C1 segment of cervical spinal cord (tissue), 14 donors: ENCODE measurements around the gene DMD.
"Not testable (repeated sequence)": the region's sequence is repeated elsewhere in the genome, so short reads cannot be mapped to it uniquely, and the experiment has no call there.

Source experiments
- DNase-seq, 14 donors: peaks; one replicate each; lab custom pipeline; 2025; lab: John Stamatoyannopoulos, UW

Gene DMD

DNA sequence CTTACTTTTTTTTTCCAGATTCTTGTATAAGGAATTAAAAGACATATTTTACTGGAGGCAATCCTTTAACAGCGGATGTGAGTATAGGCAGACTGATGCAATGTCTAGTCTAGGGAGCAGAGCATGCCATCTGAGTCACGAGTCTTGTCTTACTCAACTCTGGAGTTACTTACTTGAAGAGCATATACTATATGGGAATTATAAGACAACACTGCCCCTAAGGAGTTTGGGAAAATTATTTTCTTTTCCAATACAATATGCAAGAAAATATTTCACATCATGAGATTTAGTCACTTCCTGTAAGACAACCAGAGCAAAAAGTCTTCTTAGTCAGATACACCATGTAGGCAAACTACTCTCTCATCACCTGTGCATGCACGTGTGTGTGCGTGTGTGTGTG lies 1602.2 kb downstream of the DMD start:
- no peak for DNase-seq

DNA sequence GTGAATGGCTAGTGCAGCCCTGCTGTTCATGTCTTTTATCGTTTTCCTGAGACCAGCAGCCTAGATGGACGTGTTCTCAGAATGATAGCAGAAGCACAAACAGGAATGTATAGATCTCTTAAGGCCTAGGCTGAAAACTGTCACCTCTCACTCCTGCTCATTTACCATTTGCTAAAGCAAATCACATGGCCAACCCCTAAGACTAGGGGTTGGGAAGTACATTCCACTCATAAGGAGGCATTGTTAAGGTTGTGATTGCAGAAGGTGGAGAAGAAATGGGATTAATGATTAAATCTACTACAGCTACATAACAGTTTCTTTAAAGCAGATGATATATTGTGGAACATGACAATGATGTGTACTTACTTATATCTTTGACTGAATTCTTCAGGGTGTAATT lies 1602.7 kb downstream of the DMD start:
- DNase-seq, result no peak

DNA sequence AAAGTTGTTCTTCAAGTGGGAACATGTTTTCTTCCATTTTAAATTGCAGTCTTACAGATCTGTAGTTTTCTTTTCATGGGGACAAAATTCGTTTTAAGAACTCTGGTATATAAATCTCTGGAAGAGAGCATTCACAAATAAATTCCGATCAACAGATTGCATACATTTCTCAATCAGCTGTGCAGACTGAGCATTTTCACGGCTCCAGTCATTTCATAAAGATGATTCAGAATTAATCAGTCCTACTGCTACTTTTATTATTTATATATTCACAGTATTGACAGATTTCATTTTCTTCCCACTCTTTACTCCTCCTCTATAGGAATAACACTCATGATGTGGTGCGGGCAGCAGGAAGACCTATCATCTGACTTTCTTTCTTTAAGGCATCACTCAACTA lies 1604.6 kb downstream of the DMD start:
- DNase-seq, result no peak

DNA sequence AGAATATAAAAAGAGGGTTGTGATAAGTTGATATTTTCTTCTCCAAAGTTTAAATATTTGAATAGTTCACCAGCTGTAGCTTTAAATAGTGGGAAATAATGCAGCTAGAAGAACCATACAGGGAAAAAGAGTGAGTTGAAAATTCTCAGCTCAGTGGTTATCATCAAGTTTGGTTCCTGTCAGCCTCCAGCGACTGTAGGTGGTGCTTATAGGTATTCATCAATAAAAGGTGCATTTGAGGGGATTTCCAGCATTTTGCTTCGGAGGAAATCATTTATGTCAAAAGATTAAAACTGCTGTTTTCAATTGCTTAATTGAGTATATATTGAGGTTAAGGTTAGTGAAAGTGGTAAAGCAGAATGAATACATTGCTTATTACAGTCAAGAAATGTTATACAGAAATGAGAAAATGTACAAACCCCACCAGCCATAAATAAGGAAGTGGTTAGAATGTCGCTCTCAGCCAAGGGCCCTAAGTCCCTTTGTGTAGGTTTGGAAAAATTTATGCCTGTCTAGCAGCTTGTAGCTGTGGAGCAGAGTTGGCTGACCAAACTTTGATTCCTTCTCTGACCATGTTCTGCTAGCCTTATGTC lies 1606.6 kb downstream of the DMD start:
- no peak for DNase-seq

DNA sequence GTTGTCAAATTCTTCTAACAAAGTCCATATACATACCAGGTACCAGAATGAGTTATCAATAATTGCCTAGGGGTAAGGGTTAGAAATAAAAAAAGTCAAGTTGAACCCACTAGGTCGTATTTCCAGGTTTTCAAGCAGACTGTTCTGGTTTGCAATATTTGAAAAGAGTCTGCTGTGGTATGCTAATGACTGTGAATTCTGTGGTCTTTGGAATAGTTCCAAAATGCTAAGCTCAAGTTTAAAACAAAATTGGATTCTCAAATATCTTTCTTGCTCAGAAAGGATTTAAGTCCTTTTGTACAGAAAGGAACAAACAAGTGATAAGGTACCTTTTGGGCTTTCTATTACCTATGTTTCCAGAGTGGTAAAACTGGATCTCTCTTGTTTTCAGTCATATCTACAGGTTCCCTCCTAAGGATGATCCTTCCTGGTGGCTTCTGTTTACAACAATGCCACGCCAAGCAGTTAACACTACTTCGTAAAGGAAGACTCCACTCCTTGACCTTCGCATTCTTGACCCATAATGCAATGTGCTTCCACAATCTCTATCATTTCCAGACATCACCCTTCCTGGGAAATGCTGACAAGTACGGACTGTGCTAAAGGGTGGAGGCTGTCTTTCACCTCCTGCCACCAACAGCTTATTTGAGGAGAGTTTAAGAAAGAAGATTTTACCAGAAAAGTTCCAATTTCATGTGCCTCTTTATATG lies 1607.8 kb downstream of the DMD start:
- no peak for DNase-seq

DNA sequence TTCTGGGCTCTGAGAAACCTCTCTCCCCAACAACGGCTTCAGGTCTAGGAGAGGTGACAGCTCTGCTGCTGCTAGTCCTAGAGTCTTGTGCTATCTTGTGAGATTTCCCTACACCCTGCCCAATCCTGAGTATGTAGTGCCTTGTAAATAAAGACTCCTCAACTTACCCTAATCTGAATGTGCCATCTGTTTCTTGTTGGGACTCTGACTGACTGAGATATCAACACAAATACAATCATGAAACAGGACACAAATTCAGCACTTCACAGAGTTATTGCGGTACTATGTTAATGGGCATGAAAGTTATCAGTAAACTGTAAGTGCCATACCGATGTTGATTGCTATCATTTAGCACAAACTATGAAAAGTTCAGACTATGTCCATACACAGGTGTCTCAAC lies 1610.5 kb downstream of the DMD start:
- no peak for DNase-seq

DNA sequence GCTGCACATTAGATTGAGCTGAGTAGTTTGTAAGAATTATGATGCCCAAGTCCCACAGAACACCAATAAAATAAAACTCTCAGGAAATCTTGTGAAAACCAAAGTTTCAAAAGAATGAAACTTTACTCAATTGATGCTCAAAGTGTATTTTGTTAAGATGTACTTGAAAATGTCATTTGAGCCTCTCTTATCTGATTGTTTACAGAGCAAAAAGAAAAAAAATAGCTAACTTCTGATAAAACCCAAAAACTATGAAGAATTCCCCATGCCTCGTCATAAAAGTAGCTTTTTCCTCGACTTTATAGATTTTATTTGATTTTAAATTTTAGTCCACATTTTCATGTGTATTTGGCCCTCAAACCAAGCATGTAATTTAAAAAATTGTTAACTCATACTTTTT lies 1618.0 kb downstream of the DMD start:
- no peak for DNase-seq

DNA sequence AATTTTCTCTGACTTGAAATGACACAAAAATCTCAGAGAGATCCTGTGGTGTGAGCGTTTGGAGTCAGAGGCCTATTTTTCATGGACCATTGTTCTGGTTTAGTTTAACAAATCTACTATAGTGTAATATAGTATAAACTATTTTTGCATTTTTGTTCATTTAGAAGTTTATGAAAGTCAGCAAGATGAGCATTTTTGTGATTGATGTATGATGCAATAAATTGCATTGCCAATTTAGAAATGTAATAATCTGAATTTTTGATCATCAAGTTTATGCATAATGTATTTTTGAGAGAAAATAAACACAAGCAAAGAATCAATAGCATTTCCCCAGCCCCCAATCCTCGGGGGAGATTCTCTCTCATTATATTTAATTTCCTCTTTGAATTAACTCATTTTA lies 1620.0 kb downstream of the DMD start:
- DNase-seq, result no peak

DNA sequence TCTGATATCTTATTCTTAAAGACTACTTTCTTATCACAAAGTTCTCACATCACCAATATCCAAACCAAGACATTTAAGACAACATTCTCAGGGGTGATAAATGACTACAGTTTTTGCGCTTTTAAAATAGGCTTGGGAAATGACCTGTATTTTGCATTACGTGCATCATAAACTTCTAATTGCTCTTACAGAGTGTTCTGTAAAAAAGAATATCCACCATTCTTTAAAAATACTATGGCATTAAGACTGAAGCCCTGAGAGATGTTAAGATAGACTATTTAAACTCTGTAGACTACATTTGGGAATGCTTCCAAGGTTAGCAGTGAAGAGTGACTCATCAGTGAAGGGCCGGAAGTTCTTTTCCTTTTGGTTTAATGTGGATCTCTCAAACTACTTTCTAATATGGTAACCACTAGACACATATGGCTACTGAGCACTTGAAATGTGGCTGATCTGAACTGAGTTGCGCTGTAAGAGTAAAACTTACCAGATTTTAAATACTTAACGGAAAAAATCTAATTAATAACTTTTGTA lies 1620.7 kb downstream of the DMD start:
- no peak for DNase-seq

DNA sequence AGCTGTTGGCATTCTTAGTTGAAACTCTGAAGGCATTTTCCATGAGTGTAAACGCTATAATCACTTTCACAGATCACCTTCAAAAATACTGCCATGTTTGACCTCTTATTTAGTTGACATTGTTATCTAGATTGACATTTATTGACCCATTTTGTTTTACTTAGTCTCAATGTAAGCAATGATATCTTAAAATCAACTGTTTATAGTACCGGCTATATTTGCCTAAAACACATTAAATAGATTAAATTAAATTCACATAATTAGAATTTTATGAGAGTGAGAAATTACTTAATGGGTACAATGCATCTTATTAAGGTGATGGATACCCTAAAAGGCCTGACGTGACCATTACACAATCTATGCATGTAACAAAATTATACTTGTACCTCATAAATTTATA lies 1621.8 kb downstream of the DMD start:
- no peak for DNase-seq

DNA sequence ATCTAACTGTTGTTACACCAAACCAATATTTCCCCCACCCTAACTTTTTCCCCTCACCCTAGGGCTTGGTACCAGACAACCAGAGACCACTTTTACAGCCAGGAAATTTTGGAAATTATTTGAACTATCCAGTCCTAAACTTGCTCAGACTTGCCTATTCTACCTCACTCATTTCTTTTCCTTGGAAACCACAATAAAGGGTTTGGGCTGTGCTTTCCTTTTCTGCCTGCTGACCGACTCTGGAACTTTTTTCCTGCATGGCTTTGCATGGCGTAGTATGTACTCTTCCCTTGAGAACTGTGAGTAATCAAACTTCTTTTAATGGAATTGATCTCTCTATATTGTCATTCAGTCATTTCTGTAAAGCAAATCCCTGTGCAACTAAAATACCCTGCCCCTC lies 1623.0 kb downstream of the DMD start:
- no peak for DNase-seq

DNA sequence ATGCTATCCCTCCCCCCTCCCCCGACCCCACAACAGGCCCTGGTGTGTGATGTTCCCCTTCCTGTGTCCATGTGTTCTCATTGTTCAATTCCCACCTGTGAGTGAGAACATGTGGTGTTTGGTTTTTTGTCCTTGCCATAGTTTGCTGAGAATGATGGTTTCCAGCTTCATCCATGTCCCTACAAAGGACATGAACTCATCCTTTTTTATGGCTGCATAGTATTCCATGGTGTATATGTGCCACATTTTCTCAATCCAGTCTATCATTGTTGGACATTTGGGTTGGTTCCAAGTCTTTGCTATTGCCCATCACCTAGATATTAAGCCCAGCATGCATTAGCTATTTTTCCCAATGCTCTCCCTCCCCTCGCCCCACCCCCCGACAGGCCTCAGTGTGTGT lies 1627.5 kb downstream of the DMD start:
- DNase-seq, result not testable (repeated sequence)

DNA sequence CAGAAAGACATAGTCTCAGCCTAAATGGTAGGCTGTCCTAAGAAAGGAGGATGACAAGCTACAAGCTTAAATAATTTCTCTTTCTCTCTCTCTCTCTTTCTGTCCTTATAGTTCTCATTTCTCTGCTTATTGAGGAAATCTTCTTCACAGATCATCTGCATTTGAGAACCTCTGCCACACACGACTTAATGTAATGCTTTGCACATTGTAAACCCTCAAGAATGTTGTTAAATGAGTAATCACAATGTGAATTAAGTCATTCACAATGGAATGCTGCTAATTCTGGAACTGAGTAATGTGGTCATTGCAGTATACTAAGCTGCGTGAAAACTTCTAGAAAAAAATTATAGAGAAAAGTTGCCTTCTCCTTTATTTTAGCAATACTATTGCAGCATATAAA lies 1630.6 kb downstream of the DMD start:
- DNase-seq, result no peak

DNA sequence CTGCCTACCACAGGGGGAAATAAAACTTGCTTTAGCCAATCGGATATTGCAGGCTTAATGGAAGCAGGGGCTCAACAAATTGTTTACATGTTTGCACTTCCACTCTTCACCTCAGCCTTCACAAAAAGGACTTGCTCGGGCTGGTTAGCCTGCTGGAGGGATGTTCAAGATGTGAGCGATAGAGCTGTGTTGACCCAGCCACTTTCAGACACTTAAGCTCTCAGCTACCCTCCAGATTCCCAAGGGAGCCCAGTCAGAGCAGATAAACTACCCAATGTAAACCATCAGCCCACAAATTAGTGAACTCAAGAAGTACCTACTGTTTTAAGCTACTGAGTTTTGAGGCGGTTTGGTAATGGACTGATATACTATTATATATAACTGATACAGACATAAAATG lies 1631.1 kb downstream of the DMD start:
- no peak for DNase-seq

DNA sequence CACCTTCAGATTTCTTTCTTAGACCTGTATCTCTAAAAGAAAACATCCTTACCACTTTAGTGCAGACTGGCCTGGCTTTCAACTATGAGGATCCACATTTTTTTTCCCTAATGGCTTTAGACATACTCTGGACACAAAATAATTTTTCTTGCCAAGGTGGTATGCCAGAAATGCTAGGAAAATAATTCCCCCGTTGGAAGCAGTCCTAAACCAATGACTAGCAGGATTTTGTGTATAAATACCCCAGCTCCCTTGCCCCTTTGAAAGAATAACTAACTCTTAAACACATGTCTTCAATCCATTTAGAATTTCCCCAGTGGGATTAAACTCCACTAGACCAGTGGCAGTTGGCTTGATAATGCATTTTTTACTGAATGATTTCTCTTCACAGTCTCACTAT lies 1639.0 kb downstream of the DMD start:
- DNase-seq, result no peak

DNA sequence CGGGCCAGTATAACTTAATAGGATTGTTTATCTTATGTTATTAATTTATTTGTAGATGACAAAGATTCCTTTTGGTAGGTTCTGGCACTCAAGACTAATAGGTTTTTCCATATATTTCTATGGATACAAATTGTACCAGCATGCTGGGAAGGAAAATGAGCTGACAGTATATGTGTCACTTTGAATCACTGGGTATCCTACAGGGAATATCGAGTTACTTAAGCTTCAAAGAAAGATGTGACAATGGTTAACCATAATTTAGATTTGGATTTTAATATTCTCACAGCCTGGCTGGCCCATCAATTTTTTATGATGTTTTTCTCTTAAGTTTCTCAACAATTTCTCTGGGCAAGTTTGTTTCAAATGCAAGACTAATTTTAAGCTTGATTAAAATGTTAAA lies 1640.7 kb downstream of the DMD start:
- DNase-seq, result no peak

DNA sequence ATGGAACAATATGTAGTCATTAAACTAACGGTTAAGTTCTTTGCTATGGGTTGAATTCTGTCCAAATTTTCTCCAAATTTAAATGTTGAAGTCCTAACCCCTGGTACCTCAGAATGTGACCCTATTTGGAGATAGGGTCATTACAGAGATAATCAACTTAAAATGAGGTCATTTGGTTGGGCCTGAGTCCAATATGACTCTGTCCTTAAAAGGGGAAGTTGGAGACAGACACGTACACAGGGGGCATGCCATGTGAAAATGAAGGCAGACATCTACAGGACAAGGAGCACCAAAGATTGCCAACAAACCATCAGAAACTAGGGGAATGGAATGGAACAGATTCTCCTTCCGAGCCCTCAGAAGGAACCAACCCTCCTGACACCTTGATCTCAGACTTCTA lies 1647.6 kb downstream of the DMD start:
- no peak for DNase-seq

DNA sequence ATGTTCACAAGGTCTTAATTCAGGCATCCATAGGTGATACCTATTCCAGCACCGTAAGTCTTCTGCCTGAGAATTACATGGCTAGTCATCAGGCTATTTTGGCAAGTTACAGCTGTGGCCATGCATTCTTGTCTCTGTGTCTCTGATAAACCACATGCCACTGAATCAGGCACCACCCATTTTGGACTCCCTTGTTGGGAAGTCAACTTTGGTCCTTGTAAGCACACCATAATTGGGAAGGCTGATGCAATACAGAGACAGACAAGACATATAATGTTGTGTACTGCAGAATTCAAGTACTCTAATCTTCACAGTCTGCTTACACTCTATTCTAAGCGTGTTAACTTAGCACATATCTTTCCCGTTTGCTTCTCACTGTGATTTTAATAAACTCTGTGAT lies 1655.8 kb downstream of the DMD start:
- DNase-seq, result no peak

DNA sequence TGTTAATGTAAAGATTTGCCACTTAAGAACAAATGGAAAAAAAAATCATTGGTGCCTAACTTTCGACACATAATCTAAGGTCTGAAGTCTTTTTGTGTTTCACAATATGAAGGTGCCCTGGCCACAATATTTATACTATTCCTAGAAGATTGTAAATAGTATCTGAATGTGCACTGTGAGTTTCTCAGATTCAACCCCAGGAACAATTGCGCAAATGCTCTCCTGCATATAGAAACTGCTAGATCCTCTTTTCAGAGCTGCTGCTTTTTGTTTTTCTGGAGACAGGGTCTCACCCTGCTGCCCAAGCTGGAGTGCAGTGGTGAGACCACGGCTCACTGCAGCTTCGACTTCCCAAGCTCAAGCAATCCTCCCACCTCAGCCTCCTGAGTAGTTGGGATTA lies 1659.4 kb downstream of the DMD start:
- DNase-seq, result no peak

DNA sequence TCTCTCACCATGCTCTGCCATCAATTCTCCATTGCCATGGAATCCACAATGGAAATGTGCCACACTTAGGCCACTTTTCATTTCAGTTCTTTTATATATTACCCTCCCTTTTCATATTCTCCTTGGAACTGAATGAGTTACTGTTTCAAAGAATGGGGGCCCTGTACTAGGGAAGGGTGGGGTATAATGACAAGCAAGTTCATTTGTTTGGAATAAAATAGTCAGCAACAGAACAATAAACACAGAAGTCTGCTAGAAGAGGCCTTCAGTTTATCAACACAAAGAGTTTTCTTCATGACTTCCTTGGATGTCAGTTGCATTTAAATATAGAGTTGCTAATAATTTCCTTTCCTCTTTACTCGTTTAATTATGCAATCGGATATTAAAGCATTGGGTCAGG lies 1661.2 kb downstream of the DMD start:
- DNase-seq, result no peak

DNA sequence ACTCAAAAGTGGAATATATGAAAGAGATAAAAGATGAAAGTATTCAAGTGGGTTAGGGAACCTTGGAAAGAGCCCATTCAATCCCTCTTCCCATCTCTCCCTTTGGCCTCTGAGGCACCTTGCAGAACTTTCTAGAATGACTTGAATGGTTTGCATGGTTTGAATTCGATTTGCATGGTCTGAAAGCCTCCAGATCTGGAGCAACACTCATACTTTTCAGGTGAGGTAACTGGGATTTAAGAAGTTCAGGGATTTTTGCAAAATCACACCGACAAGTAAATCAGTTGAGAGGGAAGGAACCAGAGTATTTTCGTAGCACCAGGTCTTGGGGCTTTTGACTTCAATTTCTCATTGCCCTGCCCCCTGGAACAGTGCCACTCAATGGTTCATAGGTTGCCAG lies 1663.5 kb downstream of the DMD start:
- no peak for DNase-seq

DNA sequence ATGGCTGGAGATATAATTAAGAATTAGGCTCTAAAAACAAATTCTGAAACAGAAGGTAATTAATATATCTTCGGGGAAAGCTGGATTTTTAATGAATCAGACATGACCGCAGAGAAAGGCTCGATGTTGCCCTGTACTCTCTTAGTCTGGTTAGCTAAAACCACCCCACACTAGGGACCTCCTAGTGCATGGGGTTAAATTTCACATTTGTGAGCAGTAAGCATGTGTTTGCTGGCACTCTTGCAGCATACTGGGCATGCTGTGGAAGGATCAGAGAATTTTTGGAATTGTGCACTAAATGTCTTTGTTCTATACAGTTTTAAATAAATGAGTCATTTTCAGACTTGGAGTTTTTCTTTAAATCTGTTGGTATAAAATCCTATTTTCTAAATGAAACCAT lies 1663.9 kb downstream of the DMD start:
- no peak for DNase-seq

DNA sequence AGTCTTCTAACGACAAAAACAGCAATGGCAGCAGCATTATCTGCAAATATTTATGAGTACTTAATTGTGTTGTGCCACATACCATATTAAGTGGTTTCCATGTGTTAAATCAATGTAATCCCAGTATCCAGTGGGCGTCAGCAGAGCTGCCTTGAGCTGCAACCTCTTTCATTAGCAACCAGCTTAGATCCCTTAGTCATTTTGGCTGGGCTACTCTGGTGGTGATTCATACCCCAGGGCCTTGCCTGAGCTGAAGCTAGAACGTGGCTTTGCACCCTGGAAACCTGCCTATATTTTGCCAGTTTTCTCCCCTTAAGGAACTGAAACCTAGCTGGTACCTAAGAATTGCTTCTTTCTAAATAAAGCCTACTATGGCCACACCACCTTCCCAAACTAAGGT lies 1665.2 kb downstream of the DMD start:
- no peak for DNase-seq

DNA sequence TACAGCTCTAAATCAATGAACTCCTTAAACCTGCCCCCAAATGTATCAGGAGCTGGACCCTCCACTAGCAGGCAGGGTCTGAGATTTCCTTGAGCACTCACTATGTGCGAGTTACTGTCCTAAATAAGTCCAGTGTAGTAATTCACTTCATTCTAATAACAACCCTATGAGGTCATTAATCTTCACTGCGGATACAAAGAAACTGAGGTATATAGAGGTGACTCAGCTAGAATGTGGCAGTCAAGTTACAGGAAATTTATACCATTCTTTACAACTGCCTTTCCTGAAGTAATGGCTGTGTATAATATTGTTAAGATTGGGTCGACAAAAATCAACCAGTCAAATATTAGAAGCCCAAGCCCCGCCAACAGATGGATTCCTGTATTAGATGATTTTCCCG lies 1665.6 kb downstream of the DMD start:
- no peak for DNase-seq
